Anterior cingulate cortex (tissue), 58 donors: Measurements from ENCODE around the gene DSTYK.

ENCODE experiments used
- DNase-seq, 58 donors: peaks; one replicate each; lab custom pipeline; 2025; lab: John Stamatoyannopoulos, UW

DSTYK gene

DNA sequence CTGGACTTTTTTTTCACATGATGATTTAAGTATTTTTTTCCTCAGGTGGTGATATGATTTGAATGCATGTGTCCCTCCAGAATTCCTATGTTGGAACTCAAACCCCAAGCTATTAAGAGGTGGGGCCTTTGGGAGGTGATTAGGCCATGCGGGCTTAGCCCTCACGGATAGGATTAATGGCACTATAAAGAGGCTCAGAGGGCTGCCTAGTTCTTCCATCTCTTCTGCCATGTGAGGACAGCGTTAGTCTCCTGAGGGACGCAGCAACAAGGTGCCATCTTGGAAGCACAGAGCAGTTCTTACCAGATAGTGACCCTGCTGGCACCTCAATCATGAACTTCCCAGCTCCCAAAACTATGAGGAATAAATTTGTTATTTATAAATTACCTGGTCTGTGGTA, 71.4 kb downstream of the DSTYK start:
- no peak for DNase-seq

DNA sequence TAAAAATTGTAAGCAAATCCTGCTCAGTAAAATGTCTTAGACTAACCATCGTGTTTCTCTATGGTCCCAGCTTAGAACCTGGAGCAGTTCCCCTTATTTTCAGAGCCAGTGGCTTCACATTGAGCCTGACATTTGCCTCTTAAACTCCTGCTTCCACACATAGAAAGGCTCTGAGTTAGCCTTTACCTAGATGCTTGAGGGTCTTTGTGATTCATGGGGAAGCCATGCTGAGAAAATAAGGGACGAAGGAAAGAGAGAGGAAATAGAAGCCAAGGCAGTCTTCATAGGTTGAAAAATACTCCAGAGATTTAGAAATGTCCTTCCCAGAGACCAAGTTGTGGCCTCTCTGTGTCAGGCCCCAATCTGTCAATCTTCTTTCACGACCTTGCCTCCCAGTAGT, 73.6 kb downstream of the DSTYK start:
- DNase-seq: no peak

DNA sequence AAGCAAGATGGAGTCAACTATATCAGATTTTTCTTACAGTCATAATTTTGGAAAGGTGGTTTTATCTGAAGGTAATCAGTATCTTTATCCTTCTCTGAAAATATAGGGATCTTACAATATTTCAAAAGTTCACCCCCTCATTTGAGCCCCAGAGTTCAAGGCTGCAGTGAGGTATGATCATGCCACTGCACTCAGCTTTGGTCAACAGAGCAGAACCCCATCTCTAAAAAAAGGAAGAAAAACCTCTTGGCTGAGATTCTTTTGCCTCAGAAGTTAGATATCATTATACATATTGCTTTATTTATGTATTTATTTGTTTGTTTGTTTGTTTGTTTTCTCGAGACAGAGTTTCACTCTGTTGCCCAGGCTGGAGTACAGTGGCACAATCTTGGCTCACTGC, 78.2 kb downstream of the DSTYK start:
- no peak for DNase-seq

DNA sequence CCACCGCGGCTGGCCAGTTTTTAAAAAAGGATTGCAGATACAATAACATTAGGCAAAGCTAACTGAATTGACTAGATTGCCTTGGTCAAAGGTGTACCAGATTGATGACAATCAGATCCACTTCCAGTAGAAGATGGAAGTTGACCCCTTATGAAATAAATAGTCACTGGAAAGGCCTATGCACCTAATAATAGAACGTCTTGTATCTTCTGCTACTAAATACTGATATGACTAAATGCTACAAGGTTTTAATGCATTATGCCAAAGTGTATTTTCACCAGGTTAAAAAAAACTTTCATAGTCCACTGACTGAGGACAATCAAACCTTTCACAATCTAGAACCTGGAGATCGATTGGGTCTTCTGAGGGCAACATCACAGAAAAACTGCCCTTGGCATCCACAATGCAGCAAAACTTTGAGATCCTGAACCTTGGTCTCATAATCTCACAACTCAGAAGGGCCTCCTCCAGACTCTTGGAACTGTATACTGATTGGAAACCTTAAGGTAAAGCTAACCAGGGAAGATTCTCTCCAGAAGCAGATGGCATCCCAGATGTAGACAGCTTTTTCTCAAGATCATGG, 82.0 kb downstream of the DSTYK start:
- no peak for DNase-seq

DNA sequence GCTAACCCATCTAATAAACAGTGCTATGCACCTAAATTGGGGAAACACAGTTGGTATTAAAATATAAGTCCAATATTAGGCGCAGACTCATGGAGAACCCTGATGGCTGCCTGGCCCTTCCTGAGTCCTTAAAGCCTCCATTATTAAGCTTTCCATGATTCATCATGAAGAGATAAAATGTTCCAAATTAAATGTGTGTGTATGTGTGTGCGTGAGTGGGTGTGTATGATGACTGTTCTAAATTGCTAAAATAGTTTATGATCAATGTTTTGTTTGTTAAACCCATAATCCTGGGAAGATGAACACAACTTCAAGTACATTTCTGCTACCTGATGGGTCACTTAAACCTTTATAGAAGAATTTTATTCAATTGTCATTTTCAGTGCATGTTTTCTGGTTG, 83.5 kb downstream of the DSTYK start:
- no peak for DNase-seq

DNA sequence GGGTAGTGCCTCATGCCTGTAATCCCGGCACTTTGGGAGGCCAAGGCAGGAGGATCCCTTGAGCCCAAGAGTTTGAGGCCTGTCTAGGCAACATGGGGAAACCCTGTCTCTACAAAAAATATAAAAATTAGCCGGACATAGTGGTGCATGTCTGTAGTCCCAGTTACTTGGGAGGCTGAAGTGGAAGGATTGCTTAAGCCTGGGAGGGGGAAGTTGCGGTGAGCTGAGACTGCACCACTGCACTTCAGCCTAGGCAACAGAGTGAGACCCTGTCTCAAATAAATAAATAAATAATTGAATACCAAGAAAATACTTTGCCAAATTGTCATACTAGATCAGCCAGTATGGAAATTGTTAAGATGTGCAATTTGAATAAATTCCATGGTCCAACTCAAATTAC, 83.9 kb downstream of the DSTYK start:
- no peak for DNase-seq

DNA sequence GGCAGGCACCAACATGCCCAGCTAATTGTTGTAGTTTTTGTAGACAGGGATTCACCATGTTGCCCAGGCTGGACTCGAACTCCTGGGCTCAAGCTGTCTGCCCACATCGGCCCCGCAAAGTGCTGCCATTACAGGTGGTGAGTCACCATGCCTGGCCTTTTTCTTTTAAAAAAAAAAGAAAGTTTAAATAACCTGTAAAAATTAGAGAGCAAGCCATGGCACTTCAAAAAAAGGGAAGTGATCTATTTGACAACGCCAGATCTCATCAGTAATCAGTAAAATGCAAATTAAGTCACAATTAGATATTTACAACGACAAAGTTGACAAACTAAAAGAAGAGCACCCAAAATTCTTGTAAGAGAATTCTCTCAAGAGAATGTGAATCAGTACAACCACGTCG, 86.8 kb downstream of the DSTYK start:
- DNase-seq: no peak

DNA sequence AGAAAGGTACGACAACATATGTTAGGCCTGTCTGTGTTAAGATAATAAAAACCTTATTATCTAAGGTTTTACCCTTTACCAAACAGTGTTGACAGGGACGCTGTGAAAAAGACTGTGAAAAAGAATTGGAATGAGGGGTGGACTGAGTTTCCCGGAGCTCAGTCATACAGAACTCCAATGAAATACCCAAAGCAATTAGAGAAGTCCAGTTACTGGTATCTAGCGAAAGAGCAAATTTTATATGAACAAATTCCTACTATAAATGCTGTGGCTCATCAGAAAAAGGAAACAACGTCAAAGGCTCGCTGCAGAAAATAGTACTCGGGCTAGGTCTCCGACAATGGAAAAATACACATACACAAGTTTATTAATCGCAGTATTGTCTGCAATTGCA, 89.0 kb downstream of the DSTYK start:
- DNase-seq: no peak

DNA sequence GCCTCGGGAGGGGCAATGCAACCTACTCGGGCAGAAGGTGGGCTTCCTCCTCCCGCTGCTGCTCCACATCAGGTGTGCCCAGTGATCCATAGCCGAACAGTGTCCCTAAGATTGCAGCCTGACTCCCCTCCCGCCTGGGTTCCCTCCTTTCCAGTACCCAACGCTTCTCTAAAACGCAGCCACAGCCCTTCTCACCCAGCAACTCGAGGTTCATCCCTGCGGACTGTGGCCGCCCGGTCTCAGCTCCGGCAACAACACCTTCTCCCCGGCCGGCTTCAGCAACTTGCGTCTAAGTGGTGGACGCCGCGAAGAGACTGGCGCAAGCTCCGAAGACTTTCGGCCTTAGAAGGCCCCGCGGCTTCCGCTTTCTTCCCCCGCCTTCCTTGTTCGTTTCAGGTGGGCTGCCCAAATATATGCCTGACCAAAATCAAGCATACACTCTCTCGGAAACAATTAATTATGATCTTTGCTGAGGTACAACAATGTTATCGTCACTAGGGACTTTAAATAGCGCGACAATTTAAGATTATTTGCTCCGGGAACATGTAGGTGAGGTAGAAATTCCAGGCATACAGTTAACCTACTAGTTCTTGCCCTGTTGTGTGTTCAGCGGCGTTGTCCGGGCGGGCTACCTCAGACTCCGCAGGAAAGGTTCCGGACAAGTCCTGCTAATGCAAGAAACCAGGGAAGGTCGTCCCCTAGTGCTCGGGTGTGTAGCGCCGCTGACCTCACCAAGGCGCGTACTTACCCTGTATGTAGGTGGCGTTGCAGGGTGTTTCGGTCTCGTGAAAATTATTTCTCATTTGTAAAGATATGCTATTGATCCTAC, 89.6 kb downstream of the DSTYK start, which contains the start of gene RBBP5:
TSS of gene RBBP5 (minus strand) at position 319 of the 829 bp plus-strand sequence. CDS start at position 214, 105 bp downstream.
- DNase-seq: peak; percentile 27 to 97 (median 90)

DNA sequence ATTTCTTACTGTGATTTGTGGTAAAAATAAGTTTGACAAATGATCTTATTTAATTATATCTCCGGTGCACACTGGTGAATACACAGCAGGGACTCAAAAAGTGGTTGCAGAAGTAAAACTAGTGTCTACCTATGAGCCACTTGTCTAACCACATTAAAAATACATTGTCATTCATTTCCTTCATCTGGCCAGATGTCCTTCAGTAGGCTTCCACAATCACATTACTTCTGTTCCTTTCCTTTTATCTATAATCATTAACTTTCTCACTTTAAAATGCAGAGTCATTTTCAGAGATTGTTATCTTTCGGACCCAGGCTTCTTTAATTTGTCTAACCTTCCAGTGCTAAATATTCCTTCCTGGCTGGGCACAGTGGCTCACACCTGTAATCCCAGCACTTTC, 92.8 kb downstream of the DSTYK start:
- no peak for DNase-seq

DNA sequence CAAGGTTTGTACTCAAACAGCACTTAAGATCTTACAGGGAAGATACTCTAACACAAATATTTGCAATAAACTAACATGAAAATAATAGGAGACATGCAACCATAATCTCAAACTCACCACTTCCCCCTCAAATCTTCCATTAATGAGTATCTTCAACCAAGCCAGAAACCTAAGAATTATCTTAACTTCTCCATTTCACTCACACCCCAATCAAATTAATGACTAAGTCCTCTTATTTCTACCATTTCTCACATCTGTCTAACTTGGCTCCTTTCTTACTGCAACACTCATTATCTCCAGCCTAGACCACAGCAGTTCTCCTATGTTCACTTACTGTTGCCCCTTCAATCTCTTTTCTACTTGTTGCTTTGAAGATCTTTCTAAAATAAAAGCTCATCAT, 100.1 kb downstream of the DSTYK start:
- no peak for DNase-seq

DNA sequence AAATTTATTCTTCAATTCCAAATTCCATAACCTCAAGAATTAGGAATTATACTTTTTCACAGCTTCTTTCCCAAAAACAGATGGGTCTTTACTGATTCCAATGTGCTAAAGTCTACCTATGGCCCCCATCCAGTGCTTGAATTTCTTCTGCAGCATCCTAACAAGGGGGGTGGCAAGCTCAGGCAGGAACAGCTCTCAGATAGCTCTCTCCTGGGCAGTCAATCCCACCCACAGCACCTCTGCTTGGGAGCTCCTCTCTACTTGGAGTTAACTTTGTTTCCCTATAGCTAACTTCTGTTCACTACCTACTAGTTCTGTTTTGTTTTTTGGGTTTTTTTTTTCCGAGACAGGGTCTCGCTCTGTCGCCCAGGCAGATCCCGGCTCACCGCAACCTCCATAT, 101.8 kb downstream of the DSTYK start:
- peak in 7 of 58 donors; percentile 4 to 18 (median 12) for DNase-seq

DNA sequence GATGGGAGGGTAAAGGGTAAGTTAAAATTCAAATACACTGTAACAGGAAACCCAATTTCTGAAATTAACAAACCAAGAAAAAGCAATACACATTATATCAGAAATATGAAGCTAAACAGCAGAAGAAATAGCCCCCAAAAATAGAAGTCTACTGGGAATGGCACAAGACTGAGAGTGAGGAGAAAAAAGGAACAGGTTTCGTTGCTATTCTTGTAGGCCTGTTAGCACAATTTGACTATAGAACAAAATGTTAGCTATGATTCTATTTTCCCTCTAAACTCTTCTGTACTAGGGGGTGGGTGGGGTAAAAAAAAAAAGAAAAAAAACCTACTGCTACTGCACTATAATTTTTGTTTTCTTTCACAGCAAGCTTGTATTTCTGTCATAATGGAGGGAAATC, 102.2 kb downstream of the DSTYK start:
- peak in 2 of 58 donors; percentile 14 to 31 for DNase-seq

DNA sequence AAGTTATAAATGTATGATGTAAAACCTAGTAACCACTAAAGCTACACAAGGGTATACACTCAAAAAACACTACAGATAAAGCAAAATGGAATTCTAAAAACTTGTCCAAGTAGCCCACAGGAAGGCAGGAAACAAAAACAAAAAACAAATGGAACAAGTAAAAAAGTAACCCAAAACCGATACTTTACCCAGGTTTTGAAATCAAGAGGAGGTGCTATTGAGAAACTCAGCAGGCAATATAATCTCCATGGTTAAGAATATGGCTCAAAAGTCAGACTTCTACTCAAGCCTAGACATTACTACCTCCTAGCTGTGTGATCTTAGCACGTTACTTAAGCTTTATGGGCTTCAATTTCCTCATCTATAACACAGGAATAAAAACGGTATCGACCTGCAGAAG, 103.0 kb downstream of the DSTYK start:
- no peak for DNase-seq

DNA sequence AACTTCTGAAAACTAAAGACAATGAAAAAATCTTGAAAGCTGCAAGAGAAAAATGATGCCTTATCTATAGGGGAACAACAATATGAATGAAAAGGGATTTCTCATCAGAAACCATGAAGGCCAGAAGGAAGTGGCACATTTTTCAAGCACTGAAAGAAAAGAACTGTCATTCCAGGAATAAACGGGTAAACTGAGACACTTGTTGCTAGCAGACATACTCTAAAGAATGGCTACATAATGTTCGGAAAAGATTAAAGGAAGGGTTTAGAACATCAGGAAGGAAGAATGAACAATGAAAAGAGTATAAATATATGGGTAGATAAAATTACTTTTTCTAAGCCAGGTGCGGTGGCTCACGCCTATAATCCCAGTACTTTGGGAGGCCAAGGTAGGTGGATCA, 104.2 kb downstream of the DSTYK start:
- no peak for DNase-seq

DNA sequence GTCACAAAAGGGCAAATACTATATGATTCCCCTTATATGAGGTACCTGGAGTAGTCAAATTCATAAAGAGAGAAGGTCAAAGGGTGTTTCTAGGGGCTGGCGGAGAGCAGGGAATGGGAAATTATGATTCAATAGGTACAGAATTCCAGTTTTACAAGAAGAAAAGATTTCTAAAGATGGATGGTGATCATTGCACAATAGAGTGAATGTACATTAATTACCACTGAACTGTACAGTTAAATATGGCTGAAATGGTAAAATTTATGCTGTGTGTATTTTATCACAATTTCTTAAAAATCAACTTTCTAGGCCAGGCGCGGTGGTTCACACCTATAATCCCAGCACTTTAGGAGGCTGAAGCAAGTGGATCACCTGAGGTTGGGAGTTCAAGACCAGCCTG, 109.1 kb downstream of the DSTYK start:
- no peak for DNase-seq

DNA sequence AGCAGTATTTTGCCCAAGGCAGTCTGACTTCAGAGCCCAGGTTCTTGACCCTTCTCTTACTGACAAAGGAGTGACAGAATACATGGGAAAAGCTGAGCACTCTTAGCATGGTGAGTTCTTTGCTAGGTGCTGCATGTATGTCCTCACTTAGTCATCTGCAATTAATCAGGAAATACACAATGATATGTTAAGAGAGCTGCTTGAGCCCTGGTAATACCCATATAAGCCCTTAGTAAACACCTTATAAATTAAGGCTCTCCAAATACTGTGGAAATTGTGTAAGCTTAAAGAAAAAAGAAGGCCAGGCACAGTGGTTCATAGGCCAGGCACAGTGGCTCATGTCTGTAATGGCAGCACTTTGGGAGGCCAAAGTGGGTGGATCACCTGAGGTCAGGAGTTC, 113.3 kb downstream of the DSTYK start:
- DNase-seq: no peak

DNA sequence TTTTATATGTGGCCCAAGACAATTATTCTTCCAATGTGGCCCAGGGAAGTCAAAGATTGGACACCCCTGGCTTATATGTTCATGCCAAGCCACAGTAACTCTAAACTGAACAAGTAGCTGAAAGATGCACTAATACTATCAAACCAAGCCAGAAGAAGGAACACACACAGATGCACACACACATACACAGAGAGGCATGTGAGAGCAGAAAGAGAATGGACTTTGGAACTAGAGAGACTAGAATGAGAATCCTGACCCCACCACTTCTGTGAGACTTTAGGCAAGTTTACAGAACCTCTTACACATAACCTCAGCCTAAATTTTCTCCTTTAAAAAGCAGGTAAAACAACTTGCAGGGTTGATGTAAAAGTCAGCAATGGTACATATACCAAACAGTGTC, 116.1 kb downstream of the DSTYK start:
- no peak for DNase-seq
